Inflammatory macrophage treated with lipopolysaccharide for 4 hours (primary cell): Measurements from ENCODE around the gene MLXIP.
"Not testable (repeated sequence)": the region's sequence is repeated elsewhere in the genome, so short reads cannot be mapped to it uniquely, and the experiment has no call there.

ENCODE experiments used
- DNase-seq: peaks from one replicate; pipeline ENCODE4 v3.0.0-alpha.2; 2020

Gene MLXIP

DNA sequence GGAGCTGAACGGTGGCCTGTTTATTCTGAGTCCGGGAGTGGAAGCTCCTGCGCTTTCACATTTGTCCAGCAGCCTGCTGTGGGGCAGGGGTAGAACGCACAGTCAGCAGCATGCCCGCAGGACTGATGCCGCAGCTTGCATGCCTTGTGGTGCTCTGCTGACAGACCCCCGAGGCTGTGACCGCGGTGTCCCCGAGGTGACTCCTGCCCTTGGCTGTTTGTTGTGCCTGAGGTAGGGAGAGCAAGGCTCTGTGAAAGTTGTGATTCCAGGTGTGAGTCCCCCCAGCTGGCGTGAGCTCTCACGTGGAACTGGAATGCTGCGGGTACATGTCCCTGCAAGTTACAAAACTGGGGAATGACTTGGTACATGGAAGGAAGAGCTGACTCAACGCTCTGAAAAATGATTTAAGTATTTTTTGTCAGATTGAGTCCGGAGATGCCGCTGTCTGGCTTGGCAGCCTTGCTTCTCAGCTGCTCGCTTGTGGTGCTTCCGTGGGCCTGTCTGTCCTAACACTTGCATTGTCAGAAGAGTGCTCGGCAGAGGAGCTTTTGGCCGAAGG is 18.1 kb downstream of the MLXIP start:
- DNase-seq: no peak

DNA sequence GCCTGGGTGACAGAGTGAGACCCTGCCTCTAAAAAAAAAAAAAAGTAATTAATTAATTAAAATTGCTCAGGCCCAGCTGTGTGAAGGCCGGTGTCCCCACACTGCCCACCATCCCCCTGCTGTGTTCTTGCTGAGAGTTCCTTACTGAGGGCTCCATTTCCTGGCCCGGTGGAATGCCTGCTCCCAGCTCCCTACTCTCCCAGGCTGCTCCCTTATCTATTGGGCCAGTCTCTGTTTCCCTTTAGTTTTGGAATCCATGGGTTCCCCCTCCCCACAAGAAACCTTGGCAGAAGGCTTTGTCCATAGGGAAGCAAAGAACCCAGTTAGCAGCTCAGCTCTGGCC is 19.0 kb downstream of the MLXIP start:
- DNase-seq: no peak

- peak; percentile 71 for DNase-seq
These were observed 19.6 kb downstream of the MLXIP start for GRCh38 chr12:122097927-122098756.

GRCh38 chr12:122099280-122099749 is 20.8 kb downstream of the MLXIP start:
- DNase-seq: no peak

- no peak for DNase-seq
These were observed 21.3 kb downstream of the MLXIP start for GRCh38 chr12:122099856-122100255.

DNA sequence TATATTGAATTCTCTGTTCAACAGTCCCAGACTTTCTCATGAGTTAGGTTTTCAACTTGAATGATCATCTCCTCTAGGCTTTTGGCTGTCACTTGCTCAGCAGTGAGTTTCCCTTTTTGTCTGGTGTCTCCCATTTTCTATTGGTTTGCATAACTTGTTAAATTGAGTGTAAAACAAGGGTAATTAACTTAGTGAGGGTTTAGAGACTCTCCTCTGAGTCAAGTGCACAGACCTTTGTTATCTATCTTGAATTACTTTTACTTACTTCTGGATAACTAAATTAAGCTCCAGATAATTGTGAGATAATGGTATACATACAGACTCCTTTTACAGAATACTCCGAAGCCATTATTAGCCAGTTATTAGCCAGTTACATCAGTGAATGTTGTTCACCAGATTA is 22.0 kb downstream of the MLXIP start:
- no peak for DNase-seq

- DNase-seq: no peak
These were observed 23.8 kb downstream of the MLXIP start for GRCh38 chr12:122102331-122102730.

- peak; percentile 28 for DNase-seq
These were observed 26.3 kb downstream of the MLXIP start for GRCh38 chr12:122104844-122105243.

GRCh38 chr12:122105496-122105895 is 26.9 kb downstream of the MLXIP start:
- peak; percentile 34 for DNase-seq

DNA sequence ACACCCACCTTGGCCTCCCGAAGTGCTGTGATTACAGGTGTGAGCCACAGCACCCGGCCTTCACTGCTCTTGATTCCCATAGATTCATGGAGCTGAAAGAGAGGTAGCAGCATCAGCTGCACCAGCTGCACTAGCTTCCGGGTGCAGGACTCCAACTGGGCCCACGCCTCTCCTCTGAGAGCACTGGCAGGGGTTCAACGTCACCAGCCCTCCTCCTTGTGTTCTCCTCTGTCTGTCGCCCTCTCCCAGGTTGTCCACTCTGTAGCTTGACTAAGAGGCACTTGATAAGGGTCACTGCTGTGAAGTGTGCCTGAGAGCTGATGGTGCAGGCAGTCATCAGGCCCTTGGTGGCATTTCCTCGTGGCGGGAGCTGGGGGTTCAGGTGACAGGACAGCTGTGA is 28.3 kb downstream of the MLXIP start:
- DNase-seq: no peak

DNA sequence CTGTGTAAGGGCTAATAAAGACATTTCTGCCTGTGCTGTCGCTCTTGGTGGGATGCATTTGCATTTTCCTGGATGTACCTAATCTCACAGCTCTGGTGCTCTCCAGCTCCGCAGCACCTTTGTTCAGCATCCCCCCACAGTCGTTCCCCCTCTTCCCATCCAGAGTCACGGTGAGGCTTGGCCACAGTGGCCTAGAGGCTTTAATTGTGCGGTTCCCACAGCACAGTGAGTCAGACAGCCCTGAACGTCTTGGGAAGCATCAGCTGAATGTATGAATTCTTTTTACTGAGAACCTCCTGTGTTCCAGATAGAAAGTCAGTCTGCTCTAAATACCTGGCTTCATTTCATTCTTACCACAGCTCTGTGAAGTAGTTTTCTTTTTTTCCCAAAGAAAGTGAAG is 28.7 kb downstream of the MLXIP start:
- no peak for DNase-seq

DNA sequence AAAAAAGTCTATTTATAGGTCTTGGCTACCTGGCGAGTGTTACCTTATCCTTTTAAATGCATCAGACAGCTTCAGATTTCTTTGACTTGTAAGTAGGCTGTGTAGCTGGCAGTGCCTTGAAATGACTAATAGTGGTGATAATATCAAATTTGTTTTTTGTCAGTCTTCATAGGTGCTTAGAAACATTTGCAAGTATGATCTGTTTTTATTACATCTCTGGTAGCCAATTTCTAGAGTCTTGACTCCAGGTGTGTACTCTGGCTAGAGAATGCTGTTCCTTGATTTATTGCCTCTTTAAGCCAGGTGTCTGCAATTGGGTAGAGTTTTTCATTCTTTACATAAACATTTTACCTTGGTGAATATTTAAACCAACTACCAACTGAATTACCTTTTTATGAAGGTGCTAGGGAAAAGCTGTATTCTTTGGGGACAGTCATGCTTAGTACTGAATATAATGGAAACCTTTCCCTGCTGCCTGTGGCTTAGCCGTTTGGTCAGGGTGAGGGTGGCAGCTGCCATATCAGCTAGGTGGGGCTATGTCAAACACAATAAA is 32.6 kb downstream of the MLXIP start:
- DNase-seq: no peak

GRCh38 chr12:122116707-122117535 is 38.4 kb downstream of the MLXIP start:
- DNase-seq: no peak

GRCh38 chr12:122117979-122118378 is 39.4 kb downstream of the MLXIP start:
- no peak for DNase-seq

- not testable (repeated sequence) for DNase-seq
These were observed 42.8 kb downstream of the MLXIP start for GRCh38 chr12:122121341-122121740.

DNA sequence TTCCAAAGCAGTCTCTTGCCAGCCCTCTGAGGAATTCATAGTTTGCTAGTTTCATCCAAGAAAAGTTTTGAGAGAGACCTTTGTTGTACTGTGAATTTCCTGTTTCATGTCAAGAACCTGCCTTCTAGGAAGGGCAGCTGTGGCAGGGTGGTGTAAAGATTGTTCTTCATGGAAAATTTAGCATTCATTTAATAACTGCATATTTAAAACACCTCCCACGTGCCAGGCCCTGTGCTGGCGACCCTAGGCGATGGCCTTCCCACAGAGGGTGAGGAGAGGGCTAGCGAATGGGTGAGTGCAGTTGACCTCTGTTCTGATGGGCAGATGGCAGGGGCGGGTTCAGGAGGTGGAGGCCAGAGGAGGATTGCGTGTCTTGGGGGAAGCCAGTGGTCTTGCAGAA is 43.2 kb downstream of the MLXIP start:
- DNase-seq: no peak

DNA sequence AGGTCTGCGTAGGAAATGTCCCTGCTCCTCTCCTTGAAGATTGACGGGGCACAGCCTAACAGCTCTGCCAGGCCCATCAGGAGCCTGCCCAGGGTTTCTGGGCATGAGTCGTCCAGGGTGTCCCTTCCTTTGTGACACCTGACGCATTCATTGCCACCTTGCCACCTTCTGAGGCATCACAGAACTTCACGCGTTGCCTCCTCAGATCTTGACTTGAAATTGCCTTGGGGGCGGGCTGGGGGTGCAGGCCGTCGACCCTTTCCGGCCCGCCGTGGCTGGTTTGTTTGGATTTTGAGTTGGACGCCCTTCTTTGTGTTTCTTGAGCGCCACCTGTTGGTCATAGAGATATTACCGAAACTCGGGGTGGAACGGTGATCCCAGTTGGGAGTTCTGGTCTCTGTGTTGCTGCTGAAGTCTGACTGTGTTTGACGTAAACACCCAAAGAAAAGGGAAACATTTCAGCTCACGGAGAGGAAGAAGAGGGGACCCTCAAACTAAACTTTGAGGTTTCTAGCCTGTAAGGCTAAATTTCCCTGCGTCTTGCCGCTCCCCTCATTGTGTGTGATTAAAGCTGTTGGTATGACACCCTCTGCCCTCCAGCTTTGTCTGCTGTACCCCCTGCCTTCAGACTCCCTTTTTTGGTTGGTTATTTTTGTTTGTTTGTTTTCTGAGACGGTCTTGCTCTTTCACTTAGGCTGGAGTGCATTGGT is 44.6 kb downstream of the MLXIP start:
- peak; percentile 58 for DNase-seq

- DNase-seq: no peak
These were observed 45.2 kb downstream of the MLXIP start for GRCh38 chr12:122123761-122124145.

- no peak for DNase-seq
These were observed 45.8 kb downstream of the MLXIP start for GRCh38 chr12:122124370-122124769.

GRCh38 chr12:122125452-122126341 is 47.1 kb downstream of the MLXIP start:
- no peak for DNase-seq

GRCh38 chr12:122126342-122126635 is 47.7 kb downstream of the MLXIP start:
- no peak for DNase-seq
